GM12878 (cell line): ENCODE measurements around the gene HHLA2. TPM values are rescaled to one million over a fixed set of nuclear protein-coding genes. Genes with fewer than 3 reads are reported as not detected.
A peak's percentile ranks its signal among the peaks of the same experiment; 100 is the strongest.

Experiments used
- ATAC-seq: fragments of 200-7000 bp; cut with Tn5 transposase; 3 replicates; pipeline ENCODE4 v1.9.1; 2020; ENCODE audit warnings: mild to moderate bottlenecking, moderate library complexity
- BruUV-seq: library from RNA; stranded (reverse); fragments of 400-500 nt; replicated peaks from 2 replicates; lab custom pipeline; 2021; lab: Mats Ljungman, UMichigan
- CTCF ChIA-PET: fragments of 300-600 bp; sonication (Branson Sonifier 250); formaldehyde crosslinking; extraction: SDS; loops from one replicate; lab custom pipeline; 2021; ENCODE audit warnings: inconsistent platforms; lab: Yijun Ruan, JAX
- POLR2A ChIA-PET: fragments of 350-600 bp; formaldehyde crosslinking; extraction: SDS; loops from one replicate; lab custom pipeline; 2021; ENCODE audit warnings: inconsistent platforms; lab: Charles Lee
- RAD21 ChIA-PET: fragments of 300-600 bp; sonication (Branson Sonifier 250); formaldehyde crosslinking; loops from one replicate; lab custom pipeline; 2023; ENCODE audit warnings: antibody characterized with exemption; ENCODE audit not compliant: unreplicated experiment; lab: Charles Lee
- SMC1A ChIA-PET: fragments of 300-600 bp; sonication (Branson Sonifier 250); formaldehyde crosslinking; loops from one replicate; lab custom pipeline; 2023; ENCODE audit not compliant: unreplicated experiment, uncharacterized antibody; lab: Charles Lee
- DNase-seq: peaks from one replicate; pipeline ENCODE4 v3.0.0-alpha.2; 2011; ENCODE audit warnings: low read depth, low spot score
- FAIRE-seq: peaks from 3 replicates; lab custom pipeline; 2011; peaks lifted over from hg19 to GRCh38; lab: Jason Lieb, UNC
- H2AFZ ChIP-seq: 2 replicates; pipeline ENCODE4 v1.6.0; 2011; ENCODE audit warnings: low read depth, low read length, control low read depth; ENCODE audit not compliant: control insufficient read depth
- H3K27ac ChIP-seq: 2 replicates; pipeline ENCODE4 v1.5.1; 2011; ENCODE audit warnings: control low read depth; ENCODE audit not compliant: control insufficient read depth, insufficient read depth
- H3K27me3 ChIP-seq, 2 experiments: replicated peaks in 1 of 2; 2 replicates each; pipeline versions ENCODE4 v1.6.0 to v1.6.1; 2011; ENCODE audit warnings: low read length in 1 of 2; ENCODE audit not compliant: control insufficient read depth in 2 of 2, insufficient read depth in 2 of 2
- H3K36me3 ChIP-seq, 2 experiments: 2 replicates each; pipeline ENCODE4 v1.5.1; 2011; ENCODE audit warnings: low read length in 1 of 2; ENCODE audit not compliant: control insufficient read depth in 2 of 2, insufficient read depth in 2 of 2
- H3K4me1 ChIP-seq: 2 replicates; pipeline ENCODE4 v1.6.1; 2011; ENCODE audit warnings: mild to moderate bottlenecking, low read length, moderate library complexity, mixed read lengths; ENCODE audit not compliant: control insufficient read depth, insufficient read depth
- H3K4me2 ChIP-seq: 2 replicates; pipeline ENCODE4 v1.6.0; 2011; ENCODE audit warnings: control low read depth; ENCODE audit not compliant: control insufficient read depth, insufficient read depth
- H3K4me3 ChIP-seq: fragments of 200-600 bp; sonication (generic); 2 replicates; pipeline ENCODE4 v1.5.1; 2016
- H3K79me2 ChIP-seq: 2 replicates; pipeline ENCODE4 v1.6.0; 2011; ENCODE audit warnings: low read length; ENCODE audit not compliant: control insufficient read depth, insufficient read depth
- H3K9ac ChIP-seq: 2 replicates; pipeline ENCODE4 v1.8.0; 2011; ENCODE audit warnings: low read length, control low read depth, mixed read lengths; ENCODE audit not compliant: control insufficient read depth, insufficient read depth
- H3K9me3 ChIP-seq: replicated peaks from 3 replicates; pipeline ENCODE4 v1.5.1; 2011; ENCODE audit warnings: mild to moderate bottlenecking, low read length; ENCODE audit not compliant: control insufficient read depth, insufficient read depth
- H4K20me1 ChIP-seq: 2 replicates; pipeline ENCODE4 v1.6.0; 2011; ENCODE audit not compliant: control insufficient read depth, insufficient read depth
- IKZF2 ChIP-seq, 2 experiments: fragments of 450-650 bp; IDR thresholded peaks; 2 replicates each; pipeline ENCODE4 v1.6.1; 2017; ENCODE audit warnings: mild to moderate bottlenecking in 2 of 2, moderate library complexity in 2 of 2
- KLF5 ChIP-seq: fragments of 450-650 bp; IDR thresholded peaks from 2 replicates; pipeline ENCODE4 v1.6.1; 2014; ENCODE audit warnings: mild to moderate bottlenecking; ENCODE audit not compliant: partially characterized antibody
- NKRF ChIP-seq: fragments of 450-650 bp; conservative IDR thresholded peaks from 2 replicates; pipeline ENCODE4 v1.6.1; 2017; ENCODE audit warnings: mild to moderate bottlenecking, moderate library complexity
- RAD51 ChIP-seq: fragments of 450-650 bp; IDR thresholded peaks from 2 replicates; pipeline ENCODE4 v1.6.1; 2016; ENCODE audit warnings: moderate library complexity, mild to moderate bottlenecking, inconsistent platforms
- SPI1 ChIP-seq: IDR thresholded peaks from 2 replicates; pipeline ENCODE4 v1.6.1; 2011; ENCODE audit warnings: low read depth, mild to moderate bottlenecking, low read length, moderate library complexity, borderline replicate concordance; ENCODE audit not compliant: insufficient read depth
- STAT3 ChIP-seq: IDR thresholded peaks from 2 replicates; pipeline ENCODE4 v1.6.1; 2011; ENCODE audit warnings: low read depth, low read length, improper control_type of control experiment
- TARDBP ChIP-seq: IDR thresholded peaks from 2 replicates; pipeline ENCODE4 v1.6.1; 2016; ENCODE audit warnings: borderline replicate concordance
- TCF3 ChIP-seq: IDR thresholded peaks from 2 replicates; pipeline ENCODE4 v1.6.1; 2012; ENCODE audit warnings: low read depth, mild to moderate bottlenecking, low read length, borderline replicate concordance; ENCODE audit not compliant: insufficient read depth
- ZNF592 ChIP-seq: fragments of 450-650 bp; IDR thresholded peaks from 2 replicates; pipeline ENCODE4 v1.6.1; 2017; ENCODE audit warnings: mild to moderate bottlenecking, moderate library complexity
- ZNF622 ChIP-seq: fragments of 450-650 bp; IDR thresholded peaks from 2 replicates; pipeline ENCODE4 v1.6.1; 2017; ENCODE audit warnings: mild to moderate bottlenecking, inconsistent platforms
- WGBS: methylation state at CpG from one replicate; pipeline ENCODE4 v1.1.6; 2016; ENCODE audit warnings: low lambda C conversion rate; ENCODE audit not compliant: insufficient replicate concordance, insufficient coverage; ENCODE audit errors: missing lambda C conversion rate; 5-methylcytosine and 5-hydroxymethylcytosine counted together
- in situ Hi-C: fragments of 300-500 bp; cut with MboI; formaldehyde crosslinking; loops from 9 replicates; pipeline ENCODE4 v1.14.3; 2018; ENCODE audit warnings: mixed read lengths
- intact Hi-C: fragments of 100-400 bp; cut with micrococcal nuclease; formaldehyde crosslinking; loops from one replicate; pipeline ENCODE4 v1.14.2; 2022; ENCODE audit not compliant: unreplicated experiment
- polyA plus RNA-seq, 11 experiments: library from polyadenylated mRNA; depleted of rRNA in 4 of 11; unstranded in 6 of 11; stranded (reverse) in 5 of 11; fragments of >200 nt; fragmentation: Nextera tagmentation in 4 of 11; fragmentation: Illumina TruSeq in 1 of 11; extraction: Ambion mirVana in 4 of 11; extraction: Trizol in 1 of 11; gene quantifications; 1 replicate in 1 of 11; 2 replicates in 10 of 11; pipeline versions ENCODE4 v1.2.1 to v1.2.3, GENCODE V29; 2011 to 2016; ENCODE audit warnings: inconsistent platforms in 2 of 11, missing spikeins in 2 of 11, low read depth in 1 of 11
- total RNA-seq, 4 experiments: library from RNA; depleted of rRNA in 3 of 4; stranded (reverse); fragments of >200 nt in 3 of 4; fragmentation: Illumina TruSeq in 1 of 4; extraction: Trizol in 1 of 4; gene quantifications; 2 replicates each; pipeline versions ENCODE4 v1.2.1 to v1.2.3, GENCODE V29; 2013 to 2021

Gene HHLA2
- total and polyA plus RNA-seq, 10 of the 15 experiments (the other 5 are each of a cell fraction or from before 2014, with no cell fraction given), result 0.11 to 1.3 (median 0.28) TPM; not detected in 1

GRCh38 chr3:108343491-108343890 is 47.1 kb downstream of the HHLA2 start (continued):
- TF ChIP-seq TARDBP (no peak), ZNF592 (no peak)
- TF ChIP-seq, all 136 proteins: peak for 0

GRCh38 chr3:108345492-108346205 is 49.3 kb downstream of the HHLA2 start:
- Histone ChIP-seq H3K9ac (no peak overlapping the region), H4K20me1 (no peaks in the 10 kb centered on the region), H3K79me2 (no peaks in the 10 kb centered on the region), H3K9me3 (no peaks in the 10 kb centered on the region), H3K36me3 (no peaks in the 10 kb centered on the region), H3K4me2 (no peak overlapping the region), H3K4me3 (no peak overlapping the region), H3K27me3 (no peaks in the 10 kb centered on the region), H2AFZ (no peak overlapping the region), H3K4me1 (peaks cover 10% of the 10 kb centered on the region), H3K27ac (no peak overlapping the region)
- ChIA-PET CTCF (interaction anchor here (1.4 kb wide), 1 partner anchor 35 kb away, joined by 3 read pairs; no protein-coding TSS in a partner anchor), POLR2A (no interaction called here), SMC1A (interaction anchor here (0.6 to 2.2 kb wide), 7 partner anchors 13 to 352 kb away, joined by 3 to 8 read pairs (median 5); no protein-coding TSS in a partner anchor), RAD21 (interaction anchor here (1.1 kb wide), 1 partner anchor 180 kb away, joined by 3 read pairs; no protein-coding TSS in a partner anchor)
- WGBS, result 40% methylated on average over 6 of the region's 6 CpGs
- FAIRE-seq, result no peak
- no TSS peak for BruUV-seq
- intact Hi-C loops, result no loop called here
- in situ Hi-C loops, result no loop called here
- 0 out of 3 replicates have a peak, but pooled peaks have one; percentile 21 for ATAC-seq
- DNase-seq, result no peak
- peak in 1 of 2 experiments; percentile 22; a peak in 1 of 4 replicates for TF ChIP-seq IKZF2 (IDR thresholded peaks at IDR 0.05)
- TF ChIP-seq RAD51, result no peak
- TF ChIP-seq NKRF, result no peak
- TF ChIP-seq KLF5, result no peak
- no peak for TF ChIP-seq ZNF622
- TF ChIP-seq TCF3, result no peak
- TF ChIP-seq STAT3, result no peak
- peak; percentile 65 for TF ChIP-seq SPI1
